Esophagus squamous epithelium (tissue), 4 donors: ENCODE results near the gene ZBTB4.

Experiments
- POLR2A ChIP-seq, 4 donors: fragments of 450-650 bp; IDR thresholded peaks; one replicate each; pipeline ENCODE4 v1.6.1; 2017; ENCODE audit warnings: antibody characterized with exemption in 4 of 4, mild to moderate bottlenecking in 4 of 4, moderate library complexity in 3 of 4
- TF ChIP-seq, protein P1 (sequence below), 6 experiments: fragments of 450-650 bp in 4 of 6; fragments of 200-600 bp in 2 of 6; sonication (generic) in 2 of 6; IDR thresholded peaks; one replicate each; pipeline ENCODE4 v1.5.1; 2016 to 2019; ENCODE audit warnings: antibody characterized with exemption in 6 of 6, mild to moderate bottlenecking in 4 of 6, moderate library complexity in 4 of 6

DNA sequence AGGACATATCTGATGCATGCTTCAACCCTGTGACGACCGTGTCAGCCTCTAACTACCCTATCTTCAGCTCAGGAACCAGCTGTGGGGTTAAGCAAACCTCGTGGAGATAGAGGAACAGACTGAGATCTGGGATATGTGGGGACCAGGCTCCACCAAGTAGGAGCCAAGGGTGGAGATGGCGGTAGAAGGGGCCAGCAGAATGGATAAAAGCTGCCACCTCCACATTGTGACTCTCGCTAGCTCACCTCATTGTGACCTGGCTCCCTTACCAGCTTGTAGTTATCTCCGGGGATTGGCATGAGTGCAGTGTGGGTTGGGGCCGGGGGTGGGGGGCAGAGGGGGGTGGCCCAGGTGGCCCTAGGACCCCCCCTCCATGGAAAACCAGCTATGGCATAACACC lies 54.1 kb downstream of the ZBTB4 start, which contains the start of gene SPEM2:
- TF ChIP-seq POLR2A (IDR thresholded peaks at IDR 0.05): no peak
- TF ChIP-seq, protein P1, sequence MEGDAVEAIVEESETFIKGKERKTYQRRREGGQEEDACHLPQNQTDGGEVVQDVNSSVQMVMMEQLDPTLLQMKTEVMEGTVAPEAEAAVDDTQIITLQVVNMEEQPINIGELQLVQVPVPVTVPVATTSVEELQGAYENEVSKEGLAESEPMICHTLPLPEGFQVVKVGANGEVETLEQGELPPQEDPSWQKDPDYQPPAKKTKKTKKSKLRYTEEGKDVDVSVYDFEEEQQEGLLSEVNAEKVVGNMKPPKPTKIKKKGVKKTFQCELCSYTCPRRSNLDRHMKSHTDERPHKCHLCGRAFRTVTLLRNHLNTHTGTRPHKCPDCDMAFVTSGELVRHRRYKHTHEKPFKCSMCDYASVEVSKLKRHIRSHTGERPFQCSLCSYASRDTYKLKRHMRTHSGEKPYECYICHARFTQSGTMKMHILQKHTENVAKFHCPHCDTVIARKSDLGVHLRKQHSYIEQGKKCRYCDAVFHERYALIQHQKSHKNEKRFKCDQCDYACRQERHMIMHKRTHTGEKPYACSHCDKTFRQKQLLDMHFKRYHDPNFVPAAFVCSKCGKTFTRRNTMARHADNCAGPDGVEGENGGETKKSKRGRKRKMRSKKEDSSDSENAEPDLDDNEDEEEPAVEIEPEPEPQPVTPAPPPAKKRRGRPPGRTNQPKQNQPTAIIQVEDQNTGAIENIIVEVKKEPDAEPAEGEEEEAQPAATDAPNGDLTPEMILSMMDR (IDR thresholded peaks at IDR 0.05): no peak
